Hepatocyte (in vitro differentiated cells): ENCODE data around the gene ORC2. TPM values are rescaled to one million over a fixed set of nuclear protein-coding genes. Genes with fewer than 3 reads are reported as not detected.

Source experiments
- DNase-seq: peaks from one replicate; pipeline ENCODE4 v3.0.0-alpha.2; 2016; ENCODE audit warnings: low spot score
- H2AFZ ChIP-seq: fragments of 200-600 bp; sonication (generic); 2 replicates; pipeline ENCODE4 v1.6.0; 2016; ENCODE audit warnings: antibody characterized with exemption, mild to moderate bottlenecking
- H3K27ac ChIP-seq: fragments of 200-600 bp; sonication (generic); 2 replicates; pipeline ENCODE4 v1.5.1; 2016; ENCODE audit warnings: mild to moderate bottlenecking
- H3K27me3 ChIP-seq: fragments of 200-600 bp; sonication (generic); 2 replicates; pipeline ENCODE4 v1.6.1; 2016
- H3K36me3 ChIP-seq: fragments of 200-600 bp; sonication (generic); replicated peaks from 2 replicates; pipeline ENCODE4 v1.5.1; 2016; ENCODE audit warnings: low read depth; ENCODE audit not compliant: insufficient read depth
- H3K4me1 ChIP-seq: fragments of 200-600 bp; sonication (generic); 2 replicates; pipeline ENCODE4 v1.5.1; 2016; ENCODE audit warnings: mild to moderate bottlenecking, moderate library complexity; ENCODE audit not compliant: insufficient read depth
- H3K4me2 ChIP-seq: fragments of 200-600 bp; sonication (generic); 2 replicates; pipeline ENCODE4 v1.6.0; 2016
- H3K4me3 ChIP-seq: fragments of 200-600 bp; sonication (generic); 2 replicates; pipeline ENCODE4 v1.5.1; 2016; ENCODE audit warnings: mild to moderate bottlenecking
- H3K79me2 ChIP-seq: fragments of 200-600 bp; sonication (generic); 2 replicates; pipeline ENCODE4 v1.6.0; 2017; ENCODE audit warnings: mild to moderate bottlenecking
- H3K9me2 ChIP-seq: fragments of 200-600 bp; sonication (generic); replicated peaks from 2 replicates; pipeline ENCODE4 v1.6.0; 2017; ENCODE audit warnings: mild to moderate bottlenecking; ENCODE audit not compliant: insufficient read depth
- H3K9me3 ChIP-seq: fragments of 200-600 bp; sonication (generic); 2 replicates; pipeline ENCODE4 v1.5.1; 2016; ENCODE audit warnings: low read depth, mild to moderate bottlenecking
- H4K20me1 ChIP-seq: fragments of 200-600 bp; sonication (generic); 2 replicates; pipeline ENCODE4 v1.6.0; 2016; ENCODE audit warnings: mild to moderate bottlenecking; ENCODE audit not compliant: insufficient read depth, poor library complexity, severe bottlenecking
- CTCF ChIP-seq: fragments of 200-600 bp; sonication (generic); IDR thresholded peaks from 2 replicates; pipeline ENCODE4 v1.5.1; 2016; ENCODE audit warnings: antibody characterized with exemption, mild to moderate bottlenecking; ENCODE audit not compliant: poor library complexity
- EZH2 ChIP-seq: fragments of 200-600 bp; sonication (generic); IDR thresholded peaks from 2 replicates; pipeline ENCODE4 v1.6.1; 2016; ENCODE audit warnings: antibody characterized with exemption, mild to moderate bottlenecking, borderline replicate concordance
- EZH2phosphoT487 ChIP-seq: fragments of 200-600 bp; sonication (generic); IDR thresholded peaks from one replicate; pipeline ENCODE4 v1.6.1; 2018; ENCODE audit warnings: antibody characterized with exemption, mild to moderate bottlenecking, low read depth, moderate library complexity; ENCODE audit not compliant: unreplicated experiment, severe bottlenecking
- WGBS: methylation state at CpG from one replicate; pipeline ENCODE4 v1.1.6; 2016; ENCODE audit warnings: low lambda C conversion rate; ENCODE audit errors: missing lambda C conversion rate; 5-methylcytosine and 5-hydroxymethylcytosine counted together
- polyA plus RNA-seq: library from polyadenylated mRNA; unstranded; fragments of >200 nt; fragmentation: Nextera tagmentation; extraction: Ambion mirVana; gene quantifications from 2 replicates; pipeline ENCODE4 v1.2.1, GENCODE V29; 2016
- total RNA-seq: library from RNA; depleted of rRNA; stranded (reverse); fragments of >200 nt; gene quantifications from 2 replicates; pipeline ENCODE4 v1.2.3, GENCODE V29; 2014

ORC2 gene
- total and polyA plus RNA-seq, 2 experiments from 2014 or later: 11.4 to 18.1 TPM

- no peaks in the 10 kb centered on the region for H4K20me1 ChIP-seq
- no peak for DNase-seq
- no peaks in the 10 kb centered on the region for H3K9me2 ChIP-seq
- TF ChIP-seq EZH2phosphoT487 (no peak), EZH2 (no peak), CTCF (no peak)
- no peaks in the 10 kb centered on the region for H3K36me3 ChIP-seq
- no peak overlapping the region for H3K4me2 ChIP-seq
- no peaks in the 10 kb centered on the region for H3K9me3 ChIP-seq
- H3K4me3 ChIP-seq: no peak overlapping the region
- no peaks in the 10 kb centered on the region for H3K27me3 ChIP-seq
- H3K79me2 ChIP-seq: no peaks in the 10 kb centered on the region
- H3K27ac ChIP-seq: no peak overlapping the region
- H3K4me1 ChIP-seq: no peaks in the 10 kb centered on the region
- H2AFZ ChIP-seq: no peak overlapping the region
Observed at GRCh38 chr2:201006704-201007103, 43.2 kb upstream of the ORC2 start.

GRCh38 chr2:201004370-201004769 lies 40.9 kb upstream of the ORC2 start:
- H3K9me2 ChIP-seq: no peaks in the 10 kb centered on the region
- no peak for DNase-seq
- TF ChIP-seq CTCF (no peak), EZH2 (no peak), EZH2phosphoT487 (no peak)
- no peaks in the 10 kb centered on the region for H3K9me3 ChIP-seq
- H2AFZ ChIP-seq: no peak overlapping the region
- H3K27ac ChIP-seq: no peak overlapping the region
- no peak overlapping the region for H3K4me3 ChIP-seq
- H3K36me3 ChIP-seq: no peaks in the 10 kb centered on the region
- no peaks in the 10 kb centered on the region for H3K27me3 ChIP-seq
- 93% methylated on average over 3 of the region's 3 CpGs for WGBS
- no peaks in the 10 kb centered on the region for H3K4me1 ChIP-seq
- H3K4me2 ChIP-seq: no peak overlapping the region
- H4K20me1 ChIP-seq: no peaks in the 10 kb centered on the region
- H3K79me2 ChIP-seq: no peaks in the 10 kb centered on the region

DNA sequence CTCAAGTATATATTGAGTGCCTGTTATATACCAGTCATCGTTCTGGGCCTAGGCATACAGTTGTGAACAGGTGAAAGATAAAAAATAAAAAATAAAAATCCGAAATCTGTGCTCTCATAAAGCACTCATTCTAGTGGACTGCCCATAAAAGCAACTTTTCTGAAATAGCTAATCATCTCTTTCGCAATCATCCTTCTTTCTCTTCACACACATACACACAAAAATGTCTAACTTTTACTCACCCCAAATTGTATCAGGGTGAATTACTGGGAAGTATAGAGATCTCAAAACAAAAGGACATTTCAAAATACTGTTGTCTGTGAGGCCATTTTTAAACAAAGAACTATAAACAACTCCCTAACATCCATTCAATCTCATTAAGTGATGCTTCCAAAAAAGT lies 29.6 kb upstream of the ORC2 start:
- Histone ChIP-seq H3K4me3 (no peak overlapping the region), H3K27ac (no peak overlapping the region), H3K9me2 (no peaks in the 10 kb centered on the region), H3K36me3 (no peaks in the 10 kb centered on the region), H3K27me3 (no peaks in the 10 kb centered on the region), H2AFZ (no peak overlapping the region), H3K4me1 (no peaks in the 10 kb centered on the region), H4K20me1 (no peaks in the 10 kb centered on the region), H3K4me2 (no peak overlapping the region), H3K79me2 (no peaks in the 10 kb centered on the region), H3K9me3 (no peaks in the 10 kb centered on the region)
- TF ChIP-seq EZH2 (no peak), CTCF (no peak), EZH2phosphoT487 (no peak)
- 96% methylated on average over 3 of the region's 3 CpGs for WGBS
- DNase-seq: no peak

GRCh38 chr2:200987137-200987536 lies 23.7 kb upstream of the ORC2 start:
- Histone ChIP-seq H3K27me3 (no peaks in the 10 kb centered on the region), H3K79me2 (no peaks in the 10 kb centered on the region), H3K27ac (no peak overlapping the region), H3K9me2 (no peaks in the 10 kb centered on the region), H3K9me3 (no peaks in the 10 kb centered on the region), H3K4me1 (no peaks in the 10 kb centered on the region), H3K36me3 (no peaks in the 10 kb centered on the region), H4K20me1 (no peaks in the 10 kb centered on the region), H3K4me2 (no peak overlapping the region), H2AFZ (no peak overlapping the region), H3K4me3 (no peak overlapping the region)
- TF ChIP-seq CTCF: no peak
- no peak for TF ChIP-seq EZH2phosphoT487
- 90% methylated on average over 8 of the region's 8 CpGs for WGBS
- no peak for DNase-seq
